Stimulated activated CD4-positive, alpha-beta T cell treated with anti-CD3 and anti-CD28 coated beads, Interleukin-4, amount 100 ng/mL, for 4 hours (primary cell): Measurements from ENCODE around the gene NR1H3.

Experiments used
- DNase-seq, 2 experiments: peaks; one replicate each; pipeline ENCODE4 v3.0.0-alpha.2; 2020

The NR1H3 gene

DNA sequence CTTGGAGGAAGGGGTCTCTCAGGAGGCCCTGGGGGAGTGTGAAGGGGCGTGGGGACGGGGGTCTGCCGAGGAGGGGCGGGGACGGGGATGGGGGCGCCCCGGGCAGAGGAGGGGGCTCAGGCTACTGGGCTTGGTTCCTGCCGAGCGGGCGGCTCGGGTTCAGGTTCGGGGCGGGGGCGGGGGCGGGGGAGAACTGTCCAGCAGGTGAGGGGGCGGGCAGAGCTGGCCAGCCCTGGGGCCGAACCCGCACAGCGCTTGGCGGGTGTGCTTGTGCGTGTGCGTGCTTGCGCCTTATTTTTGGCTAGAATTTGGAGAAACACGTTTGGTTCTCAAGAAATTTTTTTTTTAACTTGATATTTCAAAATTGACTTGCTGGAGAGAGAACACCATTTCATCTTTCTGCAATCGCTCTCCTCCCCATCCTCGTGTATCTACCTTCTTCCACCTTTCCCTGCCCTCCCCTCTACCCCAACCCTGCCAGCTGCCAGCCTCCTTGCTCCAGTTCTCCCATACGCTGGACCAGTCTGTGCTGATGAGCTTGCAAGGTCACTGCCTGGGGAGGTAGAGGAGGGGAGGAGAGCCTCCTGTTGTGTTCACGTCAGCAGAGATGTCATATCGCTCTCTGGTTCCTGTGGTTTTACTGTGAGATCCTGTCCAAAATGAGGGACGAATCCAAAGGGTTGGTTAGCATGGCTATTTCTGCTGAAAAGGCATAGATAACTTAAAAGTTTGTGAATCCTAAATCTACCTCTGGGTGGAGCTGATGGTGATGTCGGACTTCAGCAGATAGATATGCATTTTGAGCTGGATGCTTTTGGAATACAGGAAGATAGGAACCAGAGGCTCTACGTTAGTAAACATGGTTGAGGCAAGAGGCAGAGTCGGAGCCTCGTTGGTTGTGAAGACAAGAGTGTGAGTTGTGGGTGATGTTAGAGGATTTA is 12.8 kb downstream of the NR1H3 start:
- DNase-seq, result peak in 1 of 2 experiments; percentile 12

- DNase-seq, result no peak
These were observed 13.5 kb downstream of the NR1H3 start for GRCh38 chr11:47271328-47271727.

DNA sequence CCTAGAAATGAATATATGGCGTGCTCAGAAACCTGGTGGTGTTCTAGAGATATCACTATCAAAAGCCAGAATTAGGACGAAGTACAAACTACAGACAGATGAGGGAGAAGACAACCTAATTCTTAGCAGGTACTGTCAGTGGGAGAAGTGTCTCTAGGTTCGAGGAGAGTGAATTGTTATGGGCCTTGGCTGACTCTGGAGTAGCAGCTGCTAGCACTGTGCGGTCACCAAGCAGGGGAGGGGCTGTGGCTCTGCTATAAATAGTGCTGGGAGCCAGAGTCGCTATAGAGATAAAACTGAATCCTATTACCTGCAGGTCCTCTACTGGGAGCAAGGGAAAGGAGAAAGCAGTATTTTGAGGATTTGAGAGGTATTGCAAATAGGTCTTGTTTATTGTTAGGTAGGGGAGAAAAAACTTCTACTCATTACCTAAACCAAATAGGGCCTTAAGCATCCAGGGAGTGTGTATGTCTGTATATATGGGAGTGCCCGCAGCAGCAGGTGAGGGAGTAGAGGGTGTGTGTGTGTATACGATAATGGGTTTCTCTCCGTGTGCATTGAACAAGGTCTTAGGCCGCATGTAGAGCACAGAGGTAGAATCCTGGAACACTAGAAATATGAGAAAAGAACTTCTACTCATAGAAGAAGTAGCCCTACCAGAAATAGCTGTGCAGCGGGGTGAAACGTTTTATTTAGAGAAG is 14.3 kb downstream of the NR1H3 start:
- DNase-seq, result no peak

DNA sequence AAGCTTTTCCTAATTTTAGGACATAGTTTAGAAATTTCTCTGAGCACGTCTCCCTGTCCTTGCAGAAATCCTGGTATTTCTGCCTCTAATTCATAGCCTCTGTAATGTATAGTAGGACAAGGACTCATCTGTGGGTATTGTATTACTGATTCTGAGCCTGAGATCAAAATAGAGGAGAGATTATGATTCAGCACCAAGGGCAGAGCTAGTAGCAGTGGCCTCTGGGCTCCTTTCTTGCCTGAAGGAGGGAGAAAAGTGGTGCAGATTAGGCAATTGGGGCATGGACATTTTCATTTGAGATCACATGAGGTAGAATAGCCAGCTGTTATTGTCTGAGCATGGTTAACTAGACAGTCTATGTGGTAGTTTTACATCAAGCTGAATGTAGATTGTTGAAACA is 14.9 kb downstream of the NR1H3 start:
- no peak for DNase-seq

GRCh38 chr11:47274495-47275235 is 16.9 kb downstream of the NR1H3 start:
- DNase-seq, result no peak

GRCh38 chr11:47276923-47277322 is 19.1 kb downstream of the NR1H3 start:
- no peak for DNase-seq

DNA sequence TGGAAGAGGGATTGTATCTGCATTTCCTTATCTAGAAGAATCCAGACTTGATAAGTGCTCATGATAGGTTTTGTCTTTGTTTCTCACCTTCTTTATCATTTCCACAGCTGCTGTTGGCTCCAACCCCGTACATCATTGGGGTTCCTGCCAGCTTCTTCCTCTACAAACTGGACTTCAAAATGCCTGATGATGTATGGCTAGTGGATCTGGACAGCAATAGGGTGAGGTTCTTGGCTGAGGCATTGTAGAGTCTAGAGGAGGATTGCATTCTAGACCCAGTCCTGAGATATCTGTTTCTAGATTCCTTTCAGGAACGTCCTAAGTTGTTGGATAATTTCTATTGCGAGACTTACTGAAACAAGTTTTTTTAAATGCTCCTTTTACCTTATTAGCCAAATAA is 20.3 kb downstream of the NR1H3 start:
- DNase-seq, result no peak

- no peak for DNase-seq
These were observed 21.0 kb downstream of the NR1H3 start for GRCh38 chr11:47278769-47279168.

- DNase-seq, result no peak
These were observed 22.3 kb downstream of the NR1H3 start for GRCh38 chr11:47280099-47280498.

- no peak for DNase-seq
These were observed 23.1 kb downstream of the NR1H3 start for GRCh38 chr11:47280860-47281259.

- DNase-seq, result no peak
These were observed 24.7 kb downstream of the NR1H3 start for GRCh38 chr11:47282462-47282861.

DNA sequence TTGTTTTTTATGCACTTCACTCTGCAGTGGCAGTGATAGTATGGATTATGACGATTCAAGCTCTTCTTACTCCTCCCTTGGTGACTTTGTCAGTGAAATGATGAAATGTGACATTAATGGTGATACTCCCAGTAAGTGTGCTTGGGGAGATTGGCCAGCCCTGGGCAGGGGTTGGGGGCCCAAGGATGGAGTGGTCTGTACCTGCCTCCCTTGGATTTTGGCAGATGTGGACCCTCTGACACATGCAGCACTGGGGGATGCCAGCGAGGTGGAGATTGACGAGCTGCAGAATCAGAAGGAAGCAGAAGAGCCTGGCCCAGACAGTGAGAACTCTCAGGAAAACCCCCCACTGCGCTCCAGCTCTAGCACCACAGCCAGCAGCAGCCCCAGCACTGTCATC is 26.4 kb downstream of the NR1H3 start:
- no peak for DNase-seq

GRCh38 chr11:47285969-47286770 is 28.4 kb downstream of the NR1H3 start:
- DNase-seq, result no peak

DNA sequence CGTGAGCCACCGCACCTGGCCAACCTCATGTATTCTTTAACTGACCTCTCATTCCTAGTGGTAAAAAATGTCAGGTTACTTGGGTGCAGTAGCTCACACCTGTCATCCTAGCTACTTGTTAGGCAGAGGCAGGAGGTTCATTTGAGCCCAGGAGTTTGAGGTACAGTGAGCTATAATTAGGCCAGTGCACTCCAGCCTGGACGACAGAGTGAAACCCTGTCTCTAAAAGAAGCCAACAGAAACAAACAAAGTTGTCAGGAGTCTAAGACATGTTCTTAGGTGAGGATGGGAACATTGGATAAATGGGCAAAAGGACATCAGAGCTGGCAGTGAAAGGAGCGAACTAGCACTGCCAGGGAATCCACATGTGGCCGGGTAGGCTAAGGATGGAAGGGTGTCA is 30.3 kb downstream of the NR1H3 start:
- no peak for DNase-seq

DNA sequence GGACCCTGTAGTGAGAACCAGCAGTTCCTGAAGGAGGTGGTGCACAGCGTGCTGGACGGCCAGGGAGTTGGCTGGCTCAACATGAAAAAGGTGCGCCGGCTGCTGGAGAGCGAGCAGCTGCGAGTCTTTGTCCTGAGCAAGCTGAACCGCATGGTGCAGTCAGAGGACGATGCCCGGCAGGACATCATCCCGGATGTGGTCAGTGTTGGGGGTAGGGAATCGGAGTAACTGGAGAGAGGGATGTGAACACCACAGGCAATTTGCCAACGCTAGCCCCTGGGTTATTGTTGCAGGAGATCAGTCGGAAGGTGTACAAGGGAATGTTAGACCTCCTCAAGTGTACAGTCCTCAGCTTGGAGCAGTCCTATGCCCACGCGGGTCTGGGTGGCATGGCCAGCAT is 32.1 kb downstream of the NR1H3 start:
- no peak for DNase-seq

GRCh38 chr11:47295385-47295784 is 37.6 kb downstream of the NR1H3 start:
- DNase-seq, result no peak

- DNase-seq, result no peak
These were observed 38.2 kb downstream of the NR1H3 start for GRCh38 chr11:47296045-47296444.

DNA sequence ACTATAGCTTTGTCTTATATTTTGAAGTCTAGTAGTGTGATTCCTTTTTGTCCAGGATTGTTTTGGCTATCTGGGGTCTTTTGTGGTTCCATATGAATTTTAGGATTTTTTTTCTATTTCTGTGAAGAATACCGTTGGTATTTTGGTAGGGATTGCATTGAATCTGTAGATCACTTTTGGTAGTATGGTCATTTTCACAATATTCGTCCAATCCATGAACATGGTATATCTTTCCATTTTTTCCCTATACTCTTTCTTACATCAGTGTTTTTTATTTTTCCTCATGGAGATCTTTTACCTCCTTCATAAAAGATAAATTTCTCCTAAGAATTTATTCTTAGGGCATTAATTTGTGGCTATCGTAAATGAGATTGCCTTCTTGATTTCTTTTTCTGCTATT is 41.3 kb downstream of the NR1H3 start:
- no peak for DNase-seq

DNA sequence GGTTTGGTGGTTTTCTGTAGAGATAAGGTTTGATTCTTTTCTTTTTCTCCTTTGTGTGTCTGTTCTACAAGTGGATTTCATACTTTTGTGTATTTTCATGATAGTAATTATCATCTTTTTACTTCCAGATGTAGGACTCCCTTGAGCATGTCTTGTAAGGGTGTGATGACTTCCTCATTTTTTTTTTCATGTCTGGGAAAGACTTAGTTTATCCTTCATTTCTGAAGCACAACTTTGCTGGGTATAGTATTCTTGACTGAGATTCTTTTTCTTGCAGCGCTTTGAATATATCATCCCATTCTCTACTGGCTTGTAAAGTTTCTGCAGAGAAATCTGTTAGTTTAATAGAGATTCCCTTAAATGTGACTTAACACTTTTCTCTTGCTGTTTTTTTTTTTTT is 45.1 kb downstream of the NR1H3 start:
- no peak for DNase-seq

DNA sequence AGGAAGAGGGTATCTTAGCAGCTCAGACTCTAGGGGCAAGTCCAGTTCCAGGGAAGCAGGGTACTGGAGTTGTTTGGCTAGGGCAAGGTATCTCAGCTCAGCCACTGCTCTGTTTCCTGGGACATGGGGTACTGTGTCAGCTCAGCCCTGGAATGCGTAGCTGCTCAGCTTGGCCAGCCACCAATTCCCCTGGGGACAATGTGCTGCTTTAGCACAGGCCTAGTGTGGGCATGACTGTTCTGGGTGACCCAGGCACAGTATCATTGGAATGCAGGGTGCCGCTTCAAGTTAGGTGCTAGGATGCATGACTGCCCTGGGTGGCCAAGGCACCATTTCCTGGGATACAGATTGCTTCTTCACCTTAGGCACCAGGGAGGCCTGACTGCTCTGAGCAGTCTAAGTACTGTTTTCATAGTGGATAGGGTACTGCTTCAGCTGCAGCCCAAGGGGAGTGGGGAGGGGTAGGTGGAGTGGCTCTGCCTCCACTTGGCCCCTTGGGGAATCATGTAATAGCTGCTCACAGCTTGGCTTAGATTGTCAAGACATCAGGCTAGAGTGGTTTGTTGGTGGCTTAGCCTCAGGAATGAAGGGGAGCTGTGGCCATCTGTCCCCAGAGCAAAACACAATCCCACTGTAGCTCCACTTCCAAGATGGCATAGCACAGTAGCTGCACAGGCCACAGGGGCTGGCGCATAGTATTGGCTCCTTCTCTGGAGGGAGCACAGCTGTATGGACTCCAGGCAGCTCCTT is 48.1 kb downstream of the NR1H3 start:
- no peak for DNase-seq

- no peak for DNase-seq
These were observed 48.7 kb downstream of the NR1H3 start for GRCh38 chr11:47306484-47306844.
